Activated CD4-positive, CD25-positive, alpha-beta regulatory T cell treated with anti-CD3 and anti-CD28 coated beads, Interleukin-2, amount 50 U/mL, for 72 hours (primary cell): ENCODE measurements around the gene SPATA31C2.
"Not testable (repeated sequence)": the region's sequence is repeated elsewhere in the genome, so short reads cannot be mapped to it uniquely, and the experiment has no call there.

Source experiments
- DNase-seq: peaks from one replicate; pipeline ENCODE4 v3.0.0; 2021

SPATA31C2 gene

DNA sequence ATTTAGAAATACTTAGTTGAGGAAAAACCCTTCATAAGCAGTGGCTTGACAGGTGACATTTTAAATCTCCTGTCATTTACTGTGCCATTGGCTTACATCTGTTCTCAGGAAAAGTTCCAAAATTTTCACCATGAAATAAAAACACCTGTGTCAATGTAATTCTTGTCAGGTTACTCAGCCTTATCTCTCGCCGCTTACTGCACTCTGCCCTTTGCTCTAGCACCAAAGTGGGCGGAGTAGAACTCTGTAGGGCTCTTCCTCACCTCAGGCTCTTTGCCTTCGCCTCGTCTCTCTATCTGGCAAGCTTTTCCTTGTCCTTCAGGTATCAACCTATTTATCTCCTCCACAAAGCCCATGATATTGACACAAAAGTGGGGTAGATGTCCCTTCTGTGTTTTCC, 20.2 kb downstream of the SPATA31C2 start:
- DNase-seq, result not testable (repeated sequence)

GRCh38 chr9:88114968-88115612, 23.2 kb downstream of the SPATA31C2 start:
- DNase-seq, result not testable (repeated sequence)

- not testable (repeated sequence) for DNase-seq
Measured at GRCh38 chr9:88114283-88114967, 23.9 kb downstream of the SPATA31C2 start.

DNA sequence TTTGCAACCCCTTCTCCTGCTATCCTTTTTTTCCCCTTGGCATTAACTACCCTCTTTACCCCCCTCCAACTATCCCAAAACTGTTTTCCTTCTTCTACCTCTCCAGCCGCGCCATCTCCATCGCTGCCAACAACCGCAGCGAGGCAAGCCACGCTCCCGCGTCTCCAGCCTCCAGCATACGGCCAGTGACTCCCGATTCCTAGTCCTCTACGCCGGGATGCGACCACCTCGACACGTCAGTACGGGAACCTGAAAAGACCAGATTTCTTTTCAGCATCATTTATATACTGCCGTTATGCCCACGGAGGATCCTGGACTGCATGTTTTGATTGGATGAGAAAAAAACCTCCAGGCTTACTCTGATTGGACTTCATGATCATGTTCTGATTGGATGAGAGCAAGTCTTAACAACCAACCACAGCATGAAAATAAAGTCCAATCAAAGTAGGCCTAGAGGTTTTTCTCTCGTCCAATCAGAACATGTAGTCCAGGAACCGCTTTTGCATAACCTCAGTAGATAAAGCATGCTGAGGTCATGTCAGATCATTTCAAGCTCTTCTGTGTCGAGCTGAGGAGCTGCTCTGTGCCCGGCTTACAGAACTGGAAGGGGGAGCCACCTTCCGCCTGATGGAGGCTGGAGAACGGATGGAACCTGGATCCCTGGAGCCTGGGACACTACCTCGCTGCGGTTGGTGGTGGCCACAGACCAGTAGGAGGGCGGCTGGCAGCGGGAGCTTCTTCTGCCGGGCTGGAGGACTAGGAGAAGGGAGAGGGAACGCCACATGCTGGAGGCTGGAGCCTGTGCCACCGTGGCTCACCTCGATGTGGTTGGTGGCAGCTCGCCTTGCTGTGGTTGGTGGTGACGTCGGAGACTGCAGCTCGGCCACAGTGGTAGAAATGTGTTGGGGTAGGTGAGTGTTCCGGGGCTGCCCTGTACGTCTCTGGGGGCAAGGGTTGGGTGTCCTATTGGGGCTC, 24.8 kb downstream of the SPATA31C2 start:
- DNase-seq, result not testable (repeated sequence)

DNA sequence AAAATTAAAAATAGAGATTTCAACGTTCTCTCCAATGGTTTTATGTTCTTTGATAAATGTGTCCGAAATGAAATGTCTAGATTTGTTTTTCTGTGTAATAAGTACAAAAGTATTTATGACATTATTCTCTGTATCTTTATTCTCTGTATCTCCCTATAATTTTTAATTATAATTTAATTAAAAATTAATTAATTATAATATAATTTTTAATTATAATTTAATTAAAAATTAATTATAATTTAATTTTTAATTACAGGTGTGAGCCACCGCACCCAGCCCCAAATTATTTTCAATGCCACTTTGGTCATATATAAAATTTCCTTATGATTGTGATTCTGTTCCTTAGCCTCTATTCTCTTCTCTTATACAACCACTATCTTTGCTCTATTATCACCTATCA, 28.2 kb downstream of the SPATA31C2 start:
- DNase-seq, result no peak

DNA sequence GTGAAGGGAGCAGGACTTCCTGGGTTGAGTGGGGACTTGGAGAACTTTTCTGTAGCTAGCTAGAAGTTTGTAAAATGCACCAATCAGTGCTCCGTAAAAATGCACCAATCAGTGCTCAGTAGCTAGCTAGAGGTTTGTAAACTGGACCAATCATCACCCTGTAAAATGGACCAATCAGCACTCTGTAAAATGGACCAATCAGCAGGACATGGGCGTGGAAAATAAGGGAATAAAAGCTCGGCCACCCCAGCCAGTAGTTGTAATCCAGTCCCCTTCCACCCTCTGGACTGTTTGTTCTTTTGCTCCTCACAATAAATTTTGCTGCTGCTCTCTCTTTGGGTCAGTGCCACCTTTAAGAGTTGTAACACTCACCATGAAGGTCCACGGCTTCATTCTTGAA, 29.5 kb downstream of the SPATA31C2 start:
- no peak for DNase-seq

GRCh38 chr9:88106492-88106891, 31.8 kb downstream of the SPATA31C2 start:
- no peak for DNase-seq

DNA sequence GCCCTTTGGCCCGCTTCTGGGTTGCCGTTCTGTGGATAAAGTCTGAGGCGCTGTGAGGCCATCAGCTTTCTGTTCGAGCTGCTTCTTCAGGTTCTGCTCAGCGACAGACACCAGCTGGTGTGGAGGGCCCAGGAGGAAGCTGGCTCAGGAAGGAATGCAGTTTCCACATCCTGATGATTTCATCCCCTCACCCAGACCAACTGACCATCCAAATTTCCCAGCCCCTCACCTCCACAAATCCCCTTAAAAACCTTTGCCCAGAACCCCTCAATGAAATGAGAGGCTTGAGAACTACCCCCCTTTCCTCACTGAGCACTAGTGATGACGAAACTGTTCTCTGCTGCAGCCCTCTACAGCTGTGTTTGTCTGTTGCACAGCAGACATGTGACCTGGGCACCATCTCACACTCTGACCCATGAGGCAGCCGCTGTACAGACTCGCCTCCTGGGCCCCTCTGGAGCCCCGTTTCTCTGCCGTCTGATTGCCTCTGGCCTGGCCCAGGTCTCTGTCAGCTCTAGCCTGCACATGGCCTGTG, 45.4 kb downstream of the SPATA31C2 start:
- no peak for DNase-seq

DNA sequence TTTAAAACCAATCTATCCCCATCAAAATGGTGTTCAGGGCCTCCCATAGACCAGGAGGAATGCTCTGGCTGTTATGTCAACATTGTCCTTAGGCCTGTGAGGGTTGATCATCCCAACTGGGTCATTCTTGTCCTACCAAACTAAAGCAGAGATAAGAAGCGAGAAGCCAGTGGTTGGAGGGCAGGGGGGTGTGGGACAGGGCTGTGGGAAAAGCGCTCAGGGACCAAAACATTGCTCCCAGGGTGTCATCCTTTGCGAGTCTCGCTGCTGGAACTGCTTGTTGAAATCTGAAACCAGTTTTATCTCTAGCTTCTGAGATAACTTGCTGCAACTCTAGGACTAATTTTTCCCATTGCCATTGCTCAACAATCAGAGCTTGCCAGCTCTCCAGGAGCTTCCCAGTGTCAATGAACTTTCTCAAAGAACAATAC, 48.1 kb downstream of the SPATA31C2 start:
- DNase-seq, result no peak

DNA sequence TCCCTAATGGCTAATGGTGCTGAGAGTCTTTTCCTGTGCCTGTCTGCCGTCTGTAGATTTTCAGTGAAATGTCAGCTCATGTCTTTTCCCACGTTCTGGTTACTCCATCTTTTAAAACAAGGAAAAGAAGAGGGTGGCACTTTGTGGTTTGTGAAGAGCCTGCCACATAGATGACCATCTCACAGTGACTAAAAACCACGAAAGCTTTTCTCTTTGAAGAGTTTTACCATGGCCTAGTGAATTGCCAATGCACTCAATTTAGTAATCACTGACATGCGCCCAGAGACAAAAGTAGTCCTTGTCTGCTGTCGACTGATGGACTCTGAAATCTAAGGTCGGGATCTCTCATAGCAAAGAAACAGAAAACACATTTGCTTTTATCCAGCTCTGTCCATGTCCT, 50.4 kb downstream of the SPATA31C2 start:
- no peak for DNase-seq

DNA sequence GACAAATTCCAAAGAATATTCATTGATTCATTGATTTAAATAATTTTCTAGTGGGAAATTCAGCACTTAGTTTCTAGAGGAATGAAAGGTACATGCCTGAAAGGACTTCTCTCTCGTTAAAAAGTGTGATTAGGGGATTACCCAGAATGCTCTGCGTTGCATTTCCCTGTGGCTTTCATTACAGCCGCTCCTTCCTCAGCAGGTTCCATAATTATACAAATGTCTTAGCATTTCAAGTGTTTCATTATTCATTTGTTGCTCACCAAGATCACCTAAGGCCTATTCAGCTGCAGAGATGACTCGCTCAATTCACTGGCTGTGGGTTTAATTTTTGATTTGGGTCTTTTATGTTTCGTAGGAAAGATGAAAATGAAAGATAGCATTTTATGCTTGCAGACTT, 52.8 kb downstream of the SPATA31C2 start:
- DNase-seq, result no peak

DNA sequence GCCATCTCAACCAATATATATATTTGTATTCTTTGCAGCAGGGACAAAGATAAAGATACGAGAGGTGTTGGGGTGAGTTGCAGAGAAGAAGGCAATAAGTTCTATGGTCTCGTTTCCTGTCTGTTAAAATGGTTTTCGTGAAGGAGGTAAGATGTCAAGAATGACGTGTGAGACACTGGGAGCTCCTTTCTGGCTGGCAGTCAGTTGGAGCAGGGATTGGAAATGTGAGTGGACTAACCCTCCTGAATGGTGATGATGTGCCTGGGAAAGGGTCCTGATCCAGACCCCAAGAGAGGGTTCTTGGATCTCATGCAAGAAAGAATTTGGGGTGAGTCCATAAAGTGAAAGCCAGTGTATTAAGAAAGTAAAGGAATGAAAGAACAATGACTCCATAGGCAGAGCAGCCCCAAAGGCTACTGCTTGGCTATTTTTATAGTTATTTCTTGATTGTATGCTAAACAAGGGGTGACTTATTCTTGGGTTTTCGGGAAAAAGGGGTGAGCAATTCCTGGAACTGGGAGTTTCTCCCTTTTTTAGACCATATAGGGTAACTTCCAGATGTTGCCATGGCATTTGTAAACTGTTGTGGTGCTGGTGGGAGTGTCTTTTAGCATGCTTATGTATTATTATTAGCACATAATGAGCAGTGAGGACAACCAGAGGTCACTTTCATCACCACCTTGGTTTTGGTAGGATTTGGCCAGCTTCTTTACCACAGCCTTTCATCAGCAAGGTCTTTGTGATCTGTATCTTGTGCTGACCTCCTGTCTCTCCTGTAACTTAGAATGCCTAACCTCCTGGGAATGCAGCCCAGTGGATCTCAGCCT, 53.7 kb downstream of the SPATA31C2 start:
- DNase-seq, result no peak
